22Rv1 (cell line): ENCODE measurements around the gene ANXA2.
"Not testable (repeated sequence)": the region's sequence is repeated elsewhere in the genome, so short reads cannot be mapped to it uniquely, and the experiment has no call there.

Experiments
- H3K27ac ChIP-seq: fragments of 450-650 bp; 2 replicates; pipeline ENCODE4 v1.5.1; 2017
- CTCF ChIP-seq: fragments of 450-650 bp; IDR thresholded peaks from 2 replicates; pipeline ENCODE4 v1.5.1; 2017; ENCODE audit warnings: mild to moderate bottlenecking
- ZFX ChIP-seq: fragments of 450-650 bp; IDR thresholded peaks from 2 replicates; pipeline ENCODE4 v1.6.1; 2017; ENCODE audit warnings: antibody characterized with exemption, borderline replicate concordance

The ANXA2 gene

GRCh38 chr15:60344461-60344860 is 53.3 kb downstream of the ANXA2 start:
- TF ChIP-seq ZFX = no peak
- no peak for TF ChIP-seq CTCF
- H3K27ac ChIP-seq = no peak overlapping the region

- TF ChIP-seq CTCF (no peak), ZFX (no peak)
- H3K27ac ChIP-seq = no peak overlapping the region
Observed at GRCh38 chr15:60343221-60343970, 54.4 kb downstream of the ANXA2 start.

- TF ChIP-seq CTCF (0 out of 2 replicates have a peak, but pooled peaks have one; percentile 7), ZFX (no peak)
- H3K27ac ChIP-seq = no peak overlapping the region
Observed at GRCh38 chr15:60340207-60340921, 57.4 kb downstream of the ANXA2 start.

- H3K27ac ChIP-seq = no peak overlapping the region
- TF ChIP-seq CTCF (no peak), ZFX (no peak)
Observed at GRCh38 chr15:60339236-60339635, 58.5 kb downstream of the ANXA2 start.

- no peak overlapping the region for H3K27ac ChIP-seq
- TF ChIP-seq ZFX (no peak), CTCF (no peak)
Observed at GRCh38 chr15:60338810-60339209, 59.0 kb downstream of the ANXA2 start.

- TF ChIP-seq ZFX (no peak), CTCF (no peak)
- H3K27ac ChIP-seq = no peak overlapping the region
Observed at GRCh38 chr15:60337076-60337475, 60.7 kb downstream of the ANXA2 start.

- H3K27ac ChIP-seq = not testable (repeated sequence)
Observed at GRCh38 chr15:60335296-60335695, 62.5 kb downstream of the ANXA2 start.
